ENCODE results near the gene PROK2. TPM values are rescaled to one million over a fixed set of nuclear protein-coding genes. Genes with fewer than 3 reads are reported as not detected.
A peak's percentile ranks its signal among the peaks of the same experiment; 100 is the strongest.

PROK2 gene
- total RNA-seq, 1 donor from 2014 or later = not detected

- no peak for TF ChIP-seq CTCF (IDR thresholded peaks at IDR 0.05; ENCODE audit: unreplicated experiment)
- Mint-ChIP-seq H3K4me3 (ENCODE audit: unreplicated experiment) (no peak overlapping the region), H3K36me3 (ENCODE audit: low read depth, unreplicated experiment) (no peaks in the 10 kb centered on the region), H3K27ac (ENCODE audit: unreplicated experiment) (no peak overlapping the region), H3K4me1 (ENCODE audit: unreplicated experiment) (peaks cover 9% of the 10 kb centered on the region), H3K27me3 (ENCODE audit: unreplicated experiment) (peaks cover 5% of the 10 kb centered on the region), H3K9me3 (ENCODE audit: unreplicated experiment) (no peaks in the 10 kb centered on the region)
- no peak for DNase-seq (ENCODE audit: low spot score)
Observed at GRCh38 chr3:71789922-71790321, 5.0 kb upstream of the PROK2 start.

- H3K27me3 Mint-ChIP-seq (ENCODE audit: unreplicated experiment) = peaks cover 12% of the 10 kb centered on the region
- H3K4me3 Mint-ChIP-seq (ENCODE audit: unreplicated experiment) = no peak overlapping the region
Observed at GRCh38 chr3:71787851-71788405, 3.0 kb upstream of the PROK2 start.

GRCh38 chr3:71786551-71786950, 1.6 kb upstream of the PROK2 start:
- peaks cover 12% of the 10 kb centered on the region for H3K4me1 Mint-ChIP-seq (ENCODE audit: unreplicated experiment)
- TF ChIP-seq CTCF (IDR thresholded peaks at IDR 0.05; ENCODE audit: unreplicated experiment) = no peak
- no peaks in the 10 kb centered on the region for H3K9me3 Mint-ChIP-seq (ENCODE audit: unreplicated experiment)
- peaks cover 3% of the 10 kb centered on the region for H3K36me3 Mint-ChIP-seq (ENCODE audit: low read depth, unreplicated experiment)
- H3K4me3 Mint-ChIP-seq (ENCODE audit: unreplicated experiment) = no peak overlapping the region
- peaks cover 12% of the 10 kb centered on the region for H3K27me3 Mint-ChIP-seq (ENCODE audit: unreplicated experiment)
- no peak for DNase-seq (ENCODE audit: low spot score)
- H3K27ac Mint-ChIP-seq (ENCODE audit: unreplicated experiment) = no peak overlapping the region

More at GRCh38 chr3:71787851-71788405, 3.0 kb upstream of the PROK2 start:
- TF ChIP-seq CTCF (IDR thresholded peaks at IDR 0.05; ENCODE audit: unreplicated experiment) = no peak
- Mint-ChIP-seq H3K36me3 (ENCODE audit: low read depth, unreplicated experiment) (peaks cover 3% of the 10 kb centered on the region), H3K4me1 (ENCODE audit: unreplicated experiment) (peaks cover 12% of the 10 kb centered on the region), H3K9me3 (ENCODE audit: unreplicated experiment) (no peaks in the 10 kb centered on the region), H3K27ac (ENCODE audit: unreplicated experiment) (no peak overlapping the region)
- DNase-seq (ENCODE audit: low spot score) = no peak

- Mint-ChIP-seq H3K4me3 (ENCODE audit: unreplicated experiment) (no peak overlapping the region), H3K27ac (ENCODE audit: unreplicated experiment) (no peak overlapping the region), H3K36me3 (ENCODE audit: low read depth, unreplicated experiment) (peaks cover 3% of the 10 kb centered on the region), H3K9me3 (ENCODE audit: unreplicated experiment) (no peaks in the 10 kb centered on the region), H3K27me3 (ENCODE audit: unreplicated experiment) (peaks cover 12% of the 10 kb centered on the region), H3K4me1 (ENCODE audit: unreplicated experiment) (peaks cover 12% of the 10 kb centered on the region)
- DNase-seq (ENCODE audit: low spot score) = no peak
- TF ChIP-seq CTCF (IDR thresholded peaks at IDR 0.05; ENCODE audit: unreplicated experiment) = no peak
Observed at GRCh38 chr3:71786217-71786549, 1.2 kb upstream of the PROK2 start.

GRCh38 chr3:71785532-71786216, 726 bp upstream of the PROK2 start:
- Mint-ChIP-seq H3K27ac (ENCODE audit: unreplicated experiment) (no peak overlapping the region), H3K36me3 (ENCODE audit: low read depth, unreplicated experiment) (peaks cover 3% of the 10 kb centered on the region)

More at GRCh38 chr3:71785532-71786216, 726 bp upstream of the PROK2 start:
- Mint-ChIP-seq H3K4me3 (ENCODE audit: unreplicated experiment) (peak overlapping the region; percentile 83), H3K4me1 (ENCODE audit: unreplicated experiment) (peaks cover 12% of the 10 kb centered on the region), H3K27me3 (ENCODE audit: unreplicated experiment) (peaks cover 12% of the 10 kb centered on the region), H3K9me3 (ENCODE audit: unreplicated experiment) (no peaks in the 10 kb centered on the region)
- no peak for TF ChIP-seq CTCF (IDR thresholded peaks at IDR 0.05; ENCODE audit: unreplicated experiment)
- no peak for DNase-seq (ENCODE audit: low spot score)

Data from endothelial cell (in vitro differentiated cells).